NCI-H1092 treated with DMSO at 0.1 percent for 48 hours (cell line): ENCODE data around the gene CAMP.

Source experiments
- DNase-seq: peaks from one replicate; lab custom pipeline; 2025; lab: John Stamatoyannopoulos, UW

CAMP gene

GRCh38 chr3:48214225-48214624 lies 9.1 kb upstream of the CAMP start:
- DNase-seq, result no peak

- no peak for DNase-seq
Measured at GRCh38 chr3:48215019-48215418, 8.3 kb upstream of the CAMP start.

GRCh38 chr3:48215466-48215865 lies 7.8 kb upstream of the CAMP start:
- DNase-seq, result no peak

- DNase-seq, result no peak
Measured at GRCh38 chr3:48215876-48216275, 7.4 kb upstream of the CAMP start.

- DNase-seq, result no peak
Measured at GRCh38 chr3:48217449-48217848, 5.8 kb upstream of the CAMP start.

- no peak for DNase-seq
Measured at GRCh38 chr3:48218537-48218936, 4.8 kb upstream of the CAMP start.

- no peak for DNase-seq
Measured at GRCh38 chr3:48219543-48219942, 3.8 kb upstream of the CAMP start.

GRCh38 chr3:48220746-48221145 lies 2.5 kb upstream of the CAMP start:
- DNase-seq, result no peak

GRCh38 chr3:48225587-48225986 lies 2.3 kb downstream of the CAMP start:
- DNase-seq, result no peak

- DNase-seq, result no peak
Measured at GRCh38 chr3:48226939-48227338, 3.6 kb downstream of the CAMP start.

- no peak for DNase-seq
Measured at GRCh38 chr3:48232232-48232631, 8.9 kb downstream of the CAMP start.

- peak; percentile 75 for DNase-seq
Measured at GRCh38 chr3:48232734-48233133, 9.4 kb downstream of the CAMP start.

GRCh38 chr3:48233542-48233941 lies 10.2 kb downstream of the CAMP start:
- DNase-seq, result no peak

GRCh38 chr3:48236531-48236930 lies 13.2 kb downstream of the CAMP start:
- DNase-seq, result no peak

- DNase-seq, result no peak
Measured at GRCh38 chr3:48238531-48239085, 15.3 kb downstream of the CAMP start.

- DNase-seq, result no peak
Measured at GRCh38 chr3:48240000-48240963, 17.0 kb downstream of the CAMP start.

GRCh38 chr3:48241796-48242455 lies 18.6 kb downstream of the CAMP start:
- DNase-seq, result no peak

- DNase-seq, result no peak
Measured at GRCh38 chr3:48243886-48244285, 20.6 kb downstream of the CAMP start.

GRCh38 chr3:48244461-48244860 lies 21.2 kb downstream of the CAMP start:
- DNase-seq, result no peak

- DNase-seq, result no peak
Measured at GRCh38 chr3:48245136-48245535, 21.8 kb downstream of the CAMP start.

- no peak for DNase-seq
Measured at GRCh38 chr3:48247401-48247811, 24.1 kb downstream of the CAMP start.

- no peak for DNase-seq
Measured at GRCh38 chr3:48248095-48248850, 25.0 kb downstream of the CAMP start.
